ENCODE results near the gene RIPK1. TPM values are rescaled to one million over a fixed set of nuclear protein-coding genes. Genes with fewer than 3 reads are reported as not detected.
"Not testable (repeated sequence)": the region's sequence is repeated elsewhere in the genome, so short reads cannot be mapped to it uniquely, and the experiment has no call there.

The RIPK1 gene
- 15.1 and 15.5 TPM in 2 replicates for total RNA-seq
- long read RNA-seq, partial matches to known transcripts: 2 of 5 reads
- long read RNA-seq, other reads (novel, unspliced or antisense): 3 of 5 reads

GRCh38 chr6:3068329-3069214, at the start of gene RIPK1:
RIPK1 (plus strand) TSS chr6:3068494; CDS start chr6:3076824, 8,330 bp downstream.
- Mint-ChIP-seq H3K27me3 (peaks cover 9% of the 10 kb centered on the region), H3K36me3 (ENCODE audit: insufficient read depth) (peaks cover 7% of the 10 kb centered on the region), H3K27ac (peak within 1 kb of the TSS; percentile 97), H3K9me3 (ENCODE audit: low read depth) (peaks cover 4% of the 10 kb centered on the region), H3K4me3 (ENCODE audit: low read depth) (peak within 1 kb of the TSS; percentile 89), H3K4me1 (ENCODE audit: low read depth) (peaks cover 6% of the 10 kb centered on the region)
- peak; percentile 40 for TF ChIP-seq CTCF (IDR thresholded peaks at IDR 0.05; ENCODE audit: unreplicated experiment)
- peak; percentile 85 for DNase-seq (ENCODE audit: low spot score, unreplicated experiment)

- H3K27ac Mint-ChIP-seq: no peak overlapping the region
- H3K36me3 Mint-ChIP-seq (ENCODE audit: insufficient read depth): peaks cover 44% of the 10 kb centered on the region
- peaks cover 8% of the 10 kb centered on the region for H3K9me3 Mint-ChIP-seq (ENCODE audit: low read depth)
- no peaks in the 10 kb centered on the region for H3K27me3 Mint-ChIP-seq
- no peak for DNase-seq (ENCODE audit: low spot score, unreplicated experiment)
- H3K4me3 Mint-ChIP-seq (ENCODE audit: low read depth): no peak overlapping the region
- no peak for TF ChIP-seq CTCF (IDR thresholded peaks at IDR 0.05; ENCODE audit: unreplicated experiment)
- H3K4me1 Mint-ChIP-seq (ENCODE audit: low read depth): peaks cover 4% of the 10 kb centered on the region
Observed at GRCh38 chr6:3019065-3019464, 49.2 kb upstream of the RIPK1 start.

GRCh38 chr6:3019749-3020320, 48.5 kb upstream of the RIPK1 start:
- H3K27me3 Mint-ChIP-seq: no peaks in the 10 kb centered on the region
- H3K4me3 Mint-ChIP-seq (ENCODE audit: low read depth): no peak overlapping the region
- H3K36me3 Mint-ChIP-seq (ENCODE audit: insufficient read depth): peaks cover 41% of the 10 kb centered on the region
- no peak overlapping the region for H3K27ac Mint-ChIP-seq
- no peak for TF ChIP-seq CTCF (IDR thresholded peaks at IDR 0.05; ENCODE audit: unreplicated experiment)
- no peak for DNase-seq (ENCODE audit: low spot score, unreplicated experiment)
- H3K4me1 Mint-ChIP-seq (ENCODE audit: low read depth): peaks cover 5% of the 10 kb centered on the region
- H3K9me3 Mint-ChIP-seq (ENCODE audit: low read depth): peaks cover 8% of the 10 kb centered on the region

GRCh38 chr6:3020976-3021598, 47.2 kb upstream of the RIPK1 start:
- H3K36me3 Mint-ChIP-seq (ENCODE audit: insufficient read depth): peaks cover 33% of the 10 kb centered on the region
- H3K4me1 Mint-ChIP-seq (ENCODE audit: low read depth); H3K4me3 Mint-ChIP-seq (ENCODE audit: low read depth); H3K9me3 Mint-ChIP-seq (ENCODE audit: low read depth); H3K27ac Mint-ChIP-seq; DNase-seq (ENCODE audit: low spot score, unreplicated experiment); H3K27me3 Mint-ChIP-seq: not testable (repeated sequence)

- peak overlapping the region; percentile 33 for H3K27ac Mint-ChIP-seq
- no peak for DNase-seq (ENCODE audit: low spot score, unreplicated experiment)
- peaks cover 8% of the 10 kb centered on the region for H3K9me3 Mint-ChIP-seq (ENCODE audit: low read depth)
- H3K4me1 Mint-ChIP-seq (ENCODE audit: low read depth): peaks cover 5% of the 10 kb centered on the region
- no peak for TF ChIP-seq CTCF (IDR thresholded peaks at IDR 0.05; ENCODE audit: unreplicated experiment)
- H3K27me3 Mint-ChIP-seq: no peaks in the 10 kb centered on the region
- no peak overlapping the region for H3K4me3 Mint-ChIP-seq (ENCODE audit: low read depth)
- H3K36me3 Mint-ChIP-seq (ENCODE audit: insufficient read depth): peaks cover 28% of the 10 kb centered on the region
Observed at GRCh38 chr6:3022765-3023662, 45.3 kb upstream of the RIPK1 start.
